22Rv1 (cell line): ENCODE results near the gene SH3BP5.

Source experiments
- H3K27ac ChIP-seq: fragments of 450-650 bp; 2 replicates; pipeline ENCODE4 v1.5.1; 2017
- ZFX ChIP-seq: fragments of 450-650 bp; IDR thresholded peaks from 2 replicates; pipeline ENCODE4 v1.6.1; 2017; ENCODE audit warnings: antibody characterized with exemption, borderline replicate concordance
- TF ChIP-seq, protein P1 (sequence below): fragments of 450-650 bp; IDR thresholded peaks from 2 replicates; pipeline ENCODE4 v1.5.1; 2017; ENCODE audit warnings: mild to moderate bottlenecking

The SH3BP5 gene

DNA sequence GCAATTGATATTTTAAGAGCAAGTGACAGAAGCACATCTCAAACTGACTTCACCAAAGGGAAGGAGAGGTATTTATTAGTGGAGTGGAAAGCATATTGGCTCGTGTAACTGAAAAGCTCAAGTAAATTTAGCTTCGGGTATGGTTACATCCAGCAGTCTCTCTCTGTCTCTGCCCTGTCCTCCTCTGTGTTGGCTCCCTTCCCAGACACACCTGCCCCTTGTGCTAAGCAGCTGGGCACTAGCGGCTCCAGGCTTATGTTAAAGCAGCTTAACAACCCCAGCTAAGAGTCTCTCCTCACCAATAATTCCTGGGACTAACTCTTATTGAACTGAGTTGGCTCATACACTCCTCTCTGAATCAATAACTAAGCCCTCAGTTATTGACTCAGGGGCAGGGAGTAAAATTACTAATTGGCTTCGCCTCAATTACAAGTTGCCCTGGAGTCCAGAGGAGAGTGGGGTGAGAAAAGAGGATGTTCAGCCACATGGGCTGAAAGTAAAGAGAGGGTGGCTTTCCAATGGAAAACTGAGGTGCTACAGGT is 12.8 kb upstream of the SH3BP5 start:
- H3K27ac ChIP-seq = no peak overlapping the region

GRCh38 chr3:15342945-15343344 is 10.6 kb upstream of the SH3BP5 start:
- TF ChIP-seq, protein P1, sequence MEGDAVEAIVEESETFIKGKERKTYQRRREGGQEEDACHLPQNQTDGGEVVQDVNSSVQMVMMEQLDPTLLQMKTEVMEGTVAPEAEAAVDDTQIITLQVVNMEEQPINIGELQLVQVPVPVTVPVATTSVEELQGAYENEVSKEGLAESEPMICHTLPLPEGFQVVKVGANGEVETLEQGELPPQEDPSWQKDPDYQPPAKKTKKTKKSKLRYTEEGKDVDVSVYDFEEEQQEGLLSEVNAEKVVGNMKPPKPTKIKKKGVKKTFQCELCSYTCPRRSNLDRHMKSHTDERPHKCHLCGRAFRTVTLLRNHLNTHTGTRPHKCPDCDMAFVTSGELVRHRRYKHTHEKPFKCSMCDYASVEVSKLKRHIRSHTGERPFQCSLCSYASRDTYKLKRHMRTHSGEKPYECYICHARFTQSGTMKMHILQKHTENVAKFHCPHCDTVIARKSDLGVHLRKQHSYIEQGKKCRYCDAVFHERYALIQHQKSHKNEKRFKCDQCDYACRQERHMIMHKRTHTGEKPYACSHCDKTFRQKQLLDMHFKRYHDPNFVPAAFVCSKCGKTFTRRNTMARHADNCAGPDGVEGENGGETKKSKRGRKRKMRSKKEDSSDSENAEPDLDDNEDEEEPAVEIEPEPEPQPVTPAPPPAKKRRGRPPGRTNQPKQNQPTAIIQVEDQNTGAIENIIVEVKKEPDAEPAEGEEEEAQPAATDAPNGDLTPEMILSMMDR = no peak
- TF ChIP-seq ZFX = no peak
- no peak overlapping the region for H3K27ac ChIP-seq

More for the DNA sequence above, 12.8 kb upstream of the SH3BP5 start:
- TF ChIP-seq, protein P1 = no peak
- TF ChIP-seq ZFX = no peak

- TF ChIP-seq, protein P1 = no peak
- TF ChIP-seq ZFX = no peak
- no peak overlapping the region for H3K27ac ChIP-seq
Measured at GRCh38 chr3:15342246-15342645, 9.9 kb upstream of the SH3BP5 start.

DNA sequence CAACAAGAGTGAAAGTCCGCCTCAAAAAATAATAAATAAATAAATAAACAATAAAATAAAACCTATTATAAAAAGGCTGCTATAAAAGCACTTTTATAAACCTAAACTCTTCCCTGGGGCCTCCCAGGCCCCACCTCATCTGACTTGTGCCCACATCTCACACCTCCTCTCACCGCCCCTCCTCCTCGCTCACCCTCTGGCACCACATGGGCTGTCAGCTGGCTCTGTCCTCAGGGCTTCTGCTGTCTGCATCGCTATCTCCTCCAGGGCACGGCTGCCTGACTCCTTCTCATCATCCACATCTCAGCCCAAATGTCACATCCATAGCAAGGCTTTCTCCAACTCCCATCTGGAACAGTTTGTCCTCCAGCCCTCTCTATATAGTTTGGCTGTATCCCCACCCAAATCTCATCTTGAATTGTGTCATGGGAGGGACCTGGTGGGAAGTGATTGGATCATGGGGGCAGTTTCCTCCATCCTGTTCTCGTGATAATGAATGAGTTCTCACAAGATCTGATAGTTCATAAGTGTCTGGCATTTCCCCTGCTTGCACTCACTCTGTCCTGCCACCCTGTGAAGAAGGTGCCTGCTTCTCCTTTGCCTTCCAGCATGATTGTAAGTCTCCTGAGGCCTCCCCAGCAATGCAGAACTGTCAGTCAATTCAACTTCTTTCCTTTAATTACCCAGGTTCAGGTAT is 8.8 kb upstream of the SH3BP5 start:
- no peak for TF ChIP-seq ZFX
- H3K27ac ChIP-seq = no peak overlapping the region

GRCh38 chr3:15339786-15340215 is 7.4 kb upstream of the SH3BP5 start:
- no peak overlapping the region for H3K27ac ChIP-seq
- no peak for TF ChIP-seq ZFX

DNA sequence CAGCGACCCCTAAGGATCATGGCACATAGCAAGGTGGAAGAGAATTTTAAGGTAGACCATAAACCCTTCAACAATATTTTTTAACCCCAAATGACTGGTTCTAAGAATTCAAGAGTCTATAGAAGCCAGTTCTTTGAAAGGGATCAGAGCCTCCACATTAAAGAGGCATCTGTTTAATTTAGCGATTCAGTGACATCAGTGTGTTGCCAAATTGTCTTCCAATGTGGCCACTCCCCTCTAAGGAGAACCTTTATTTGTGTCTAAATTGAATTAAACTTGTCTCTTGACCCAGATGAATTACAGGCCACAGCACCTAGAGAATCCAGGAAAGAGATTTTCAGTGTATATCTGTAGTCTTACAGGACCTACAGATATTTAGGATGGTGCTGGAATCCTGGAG is 6.6 kb upstream of the SH3BP5 start:
- no peak for TF ChIP-seq ZFX
- TF ChIP-seq, protein P1 = no peak

GRCh38 chr3:15337963-15338362 is 5.6 kb upstream of the SH3BP5 start:
- H3K27ac ChIP-seq = no peak overlapping the region
- TF ChIP-seq ZFX = no peak
- TF ChIP-seq, protein P1 = no peak

More for the DNA sequence above, 6.6 kb upstream of the SH3BP5 start:
- no peak overlapping the region for H3K27ac ChIP-seq

- no peak overlapping the region for H3K27ac ChIP-seq
- no peak for TF ChIP-seq ZFX
- TF ChIP-seq, protein P1 = no peak
Measured at GRCh38 chr3:15336057-15336456, 3.7 kb upstream of the SH3BP5 start.
